NCI-H1417 treated with DMSO at 0.1 percent for 48 hours (cell line): Measurements from ENCODE around the gene HTR3A.

Experiments used
- DNase-seq: peaks from one replicate; lab custom pipeline; 2025; lab: John Stamatoyannopoulos, UW

HTR3A gene

DNA sequence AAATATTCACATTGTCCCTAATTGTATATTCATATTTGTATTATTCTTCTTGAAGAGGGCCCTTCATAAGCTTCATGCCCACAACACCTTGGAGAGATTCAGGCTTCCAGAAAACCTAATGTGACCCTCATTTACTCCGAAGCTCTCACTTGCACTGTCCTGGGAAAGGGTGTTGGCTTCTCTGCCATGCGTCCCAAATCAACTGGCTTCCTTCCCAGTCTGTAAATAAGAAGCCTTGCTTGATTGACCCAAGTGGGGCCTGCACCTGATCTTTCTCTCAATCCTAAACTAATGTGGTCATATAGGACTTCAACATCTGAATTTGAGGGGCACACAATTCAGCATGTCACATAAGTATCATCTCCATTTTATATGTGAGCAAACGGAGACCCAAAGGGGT is 44.1 kb downstream of the HTR3A start:
- no peak for DNase-seq

- no peak for DNase-seq
These were observed 44.7 kb downstream of the HTR3A start for GRCh38 chr11:114019574-114019973.

- no peak for DNase-seq
These were observed 50.5 kb downstream of the HTR3A start for GRCh38 chr11:114025329-114025907.

GRCh38 chr11:114026355-114026754 is 51.4 kb downstream of the HTR3A start:
- DNase-seq = no peak

DNA sequence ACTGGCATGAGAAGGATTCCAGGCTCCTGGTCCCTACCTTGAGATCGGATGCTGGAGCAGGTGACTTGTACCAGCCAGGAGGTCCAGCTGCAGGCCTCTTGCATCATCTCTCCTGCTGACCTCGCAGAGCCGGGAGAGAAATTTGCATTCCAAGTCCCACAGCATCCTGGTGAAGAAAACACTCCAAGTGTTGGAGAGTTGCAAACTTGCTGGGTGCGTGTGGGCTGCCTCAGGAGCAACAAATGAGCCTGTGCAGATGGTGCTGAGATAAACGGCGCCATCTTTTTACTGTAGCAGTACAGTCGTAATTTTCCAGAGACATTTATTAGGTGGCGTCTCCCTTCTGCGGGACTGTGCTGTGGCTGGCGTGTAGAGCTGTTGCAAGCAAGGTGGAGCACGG is 52.5 kb downstream of the HTR3A start:
- no peak for DNase-seq

DNA sequence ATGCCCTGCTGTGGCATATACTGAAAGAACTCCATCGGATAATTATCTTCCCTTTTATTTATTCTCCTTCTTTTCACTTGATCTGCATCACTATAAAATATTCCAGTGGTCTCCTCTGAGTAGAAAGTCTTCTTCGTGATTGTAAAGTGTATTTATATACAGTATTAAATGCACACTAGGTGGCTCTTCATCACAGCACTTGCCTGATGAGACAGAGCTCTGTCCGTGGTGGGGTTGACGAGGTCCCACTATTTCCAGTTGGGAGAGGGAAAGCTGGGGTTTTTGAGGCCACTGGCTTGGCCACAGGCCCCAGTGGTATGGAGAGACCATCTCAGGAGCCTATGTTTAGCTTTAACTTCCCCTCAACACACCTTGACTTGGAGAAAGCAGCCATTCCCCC is 53.0 kb downstream of the HTR3A start:
- no peak for DNase-seq

GRCh38 chr11:114031246-114031966 is 56.5 kb downstream of the HTR3A start:
- DNase-seq = no peak

- no peak for DNase-seq
These were observed 57.0 kb downstream of the HTR3A start for GRCh38 chr11:114031967-114032320.

DNA sequence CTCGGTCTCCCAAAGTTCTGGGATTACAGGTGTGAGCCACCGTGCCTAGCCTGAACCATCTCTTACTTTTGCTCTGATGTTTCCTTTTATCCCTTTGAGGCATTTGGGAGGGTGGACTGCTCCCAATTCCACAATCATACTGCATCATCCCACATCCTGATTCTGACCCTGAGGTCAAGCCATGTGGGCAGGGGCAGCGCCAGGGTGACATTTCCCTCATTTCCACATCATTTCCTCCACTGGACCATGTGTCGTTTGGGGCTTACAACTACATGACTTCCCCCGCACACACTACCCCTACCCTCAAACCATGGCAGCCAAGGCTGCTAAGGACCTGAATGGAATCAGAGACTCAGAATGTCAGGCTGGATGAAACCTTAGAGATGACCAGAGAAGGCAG is 58.2 kb downstream of the HTR3A start:
- no peak for DNase-seq

DNA sequence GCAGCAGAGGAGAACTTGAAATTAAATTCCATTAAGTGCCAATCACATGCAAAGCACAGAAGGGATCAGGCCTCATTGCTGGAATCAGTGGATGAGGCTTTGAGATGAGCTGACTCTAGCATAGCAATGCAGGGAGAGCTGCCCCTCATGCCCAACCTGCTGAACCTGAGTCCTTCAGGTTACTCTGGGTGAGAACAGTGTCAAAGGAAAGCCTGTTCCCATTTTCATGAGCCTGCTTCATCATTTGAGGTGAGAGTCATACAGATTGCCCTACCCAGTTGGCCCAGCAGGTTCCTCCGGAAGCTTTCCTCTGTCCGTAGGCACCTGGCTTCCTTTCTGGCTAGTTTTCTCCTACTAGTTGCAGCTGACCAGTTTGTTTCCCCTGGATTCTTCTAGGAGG is 58.7 kb downstream of the HTR3A start:
- DNase-seq = no peak

GRCh38 chr11:114034956-114035355 is 60.0 kb downstream of the HTR3A start:
- no peak for DNase-seq

DNA sequence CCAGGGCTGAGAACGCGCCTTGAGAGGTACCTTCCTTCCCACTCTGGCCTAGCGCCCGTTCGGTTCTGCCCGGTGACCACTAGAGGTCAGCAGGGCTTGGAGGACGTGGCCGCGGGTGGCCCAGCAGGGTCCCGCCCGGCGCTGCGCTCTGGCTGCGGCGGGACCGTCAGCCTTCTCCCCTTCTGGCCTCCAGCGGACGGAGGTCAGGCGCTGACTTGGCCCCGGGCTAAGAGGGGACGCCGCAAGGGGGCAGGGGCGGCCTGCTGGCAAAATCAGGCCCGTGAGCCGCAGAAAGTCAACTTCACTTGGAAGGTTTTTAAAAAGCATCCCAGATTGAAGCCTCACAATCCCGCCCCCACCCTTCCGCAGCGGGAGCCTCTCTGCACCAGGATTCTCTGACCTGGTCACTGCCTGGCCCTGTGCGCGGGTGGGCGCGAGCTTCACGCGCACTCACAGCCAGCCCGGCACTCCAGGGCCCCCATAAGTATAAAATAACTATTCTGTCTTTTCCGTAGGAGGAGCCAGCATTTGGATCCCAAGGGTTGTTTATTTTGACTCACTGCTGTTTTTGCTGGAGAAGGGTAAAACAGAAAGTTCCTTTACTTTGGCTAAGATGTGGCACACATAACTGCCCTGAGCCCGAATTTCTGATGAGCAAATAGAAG is 61.4 kb downstream of the HTR3A start:
- DNase-seq = no peak

- no peak for DNase-seq
These were observed 62.0 kb downstream of the HTR3A start for GRCh38 chr11:114036958-114037357.

GRCh38 chr11:114039551-114039950 is 64.6 kb downstream of the HTR3A start:
- DNase-seq = no peak
